Right atrium auricular region (tissue), 2 donors: ENCODE measurements around the gene MTERF4. TPM values are rescaled to one million over a fixed set of nuclear protein-coding genes. Genes with fewer than 3 reads are reported as not detected.

Experiments used
- DNase-seq: peaks from one replicate; pipeline ENCODE4 v3.0.0-alpha.2; 2019; ENCODE audit warnings: low spot score
- H3K27ac ChIP-seq, 2 donors: fragments of 200-600 bp; sonication (generic); 1 replicate in 1 of 2; 2 replicates in 1 of 2; pipeline ENCODE4 v1.5.1; 2016 to 2019
- H3K27me3 ChIP-seq, 2 donors: fragments of 200-600 bp; sonication (generic); one replicate each; pipeline versions ENCODE4 v1.5.1 to v1.6.0; 2017 to 2019
- H3K36me3 ChIP-seq: fragments of 200-600 bp; sonication (generic); one replicate; pipeline ENCODE4 v1.5.1; 2016
- H3K4me1 ChIP-seq, 2 donors: fragments of 200-600 bp; sonication (generic); one replicate each; pipeline versions ENCODE4 v1.5.1 to v1.6.0; 2017 to 2019
- H3K4me3 ChIP-seq, 2 donors: fragments of 200-600 bp; sonication (generic); 1 replicate in 1 of 2; 2 replicates in 1 of 2; pipeline ENCODE4 v1.5.1; 2017 to 2019; ENCODE audit warnings: mild to moderate bottlenecking in 1 of 2, moderate library complexity in 1 of 2
- H3K9me3 ChIP-seq, 2 donors: fragments of 200-600 bp; sonication (generic); one replicate each; pipeline ENCODE4 v1.5.1; 2019
- CTCF ChIP-seq, 2 donors: fragments of 200-600 bp; sonication (generic); IDR thresholded peaks; one replicate each; pipeline ENCODE4 v1.5.1; 2019; ENCODE audit warnings: antibody characterized with exemption in 2 of 2
- total RNA-seq, 2 donors: library from RNA; depleted of rRNA; stranded (reverse); fragments of >200 nt; gene quantifications; one replicate each; pipeline ENCODE4 v1.1.0, GENCODE V29; 2016

MTERF4 gene
- total RNA-seq, result 10 to 100 TPM; 20.6 to 25.3 TPM

GRCh38 chr2:241102239-241102803 is at the start of gene MTERF4:
MTERF4 (minus strand) TSS chr2:241102287; CDS start chr2:241102273, 14 bp downstream.
- H3K27ac ChIP-seq, result peak within 1 kb of the TSS; percentile 75 to 91
- peaks cover 3% of the 10 kb centered on the region for H3K36me3 ChIP-seq
- peaks cover 0 to 18% of the 10 kb centered on the region in 2 donors for H3K4me1 ChIP-seq
- H3K4me3 ChIP-seq, result peak within 1 kb of the TSS; percentile 94 to 97
- no peaks in the 10 kb centered on the region for H3K27me3 ChIP-seq
- peak in 1 of 2 donors; percentile 12 for TF ChIP-seq CTCF (IDR thresholded peaks at IDR 0.05)
- H3K9me3 ChIP-seq, result no peaks in the 10 kb centered on the region
- peak; percentile 85 for DNase-seq

- H3K4me3 ChIP-seq, result peak overlapping the region; percentile 100
- H3K4me1 ChIP-seq, result peaks cover 0 to 22% of the 10 kb centered on the region in 2 donors
- H3K27me3 ChIP-seq, result no peaks in the 10 kb centered on the region
- no peaks in the 10 kb centered on the region for H3K9me3 ChIP-seq
- H3K36me3 ChIP-seq, result no peaks in the 10 kb centered on the region
- H3K27ac ChIP-seq, result peak overlapping the region; percentile 82 to 84
- no peak for DNase-seq
- no peak for TF ChIP-seq CTCF (IDR thresholded peaks at IDR 0.05)
Observed at GRCh38 chr2:241150660-241151530, 48.8 kb upstream of the MTERF4 start.

GRCh38 chr2:241149925-241150659 is 48.0 kb upstream of the MTERF4 start, which contains the start of gene PPP1R7:
PPP1R7 (plus strand) TSS chr2:241150467; CDS start chr2:241150496, 29 bp downstream.
- Histone ChIP-seq H3K27me3 (no peaks in the 10 kb centered on the region), H3K36me3 (no peaks in the 10 kb centered on the region), H3K27ac (peak within 1 kb of the TSS; percentile 82 to 84), H3K4me1 (peaks cover 0 to 22% of the 10 kb centered on the region in 2 donors), H3K4me3 (peak within 1 kb of the TSS; percentile 100), H3K9me3 (no peaks in the 10 kb centered on the region)
- peak in 1 of 2 donors; percentile 33 for TF ChIP-seq CTCF (IDR thresholded peaks at IDR 0.05)
- DNase-seq, result peak; percentile 97

GRCh38 chr2:241149675-241149924 is 47.5 kb upstream of the MTERF4 start:
- H3K36me3 ChIP-seq, result no peaks in the 10 kb centered on the region
- H3K27ac ChIP-seq, result no peak overlapping the region
- no peak for DNase-seq
- H3K9me3 ChIP-seq, result no peaks in the 10 kb centered on the region
- no peaks in the 10 kb centered on the region for H3K27me3 ChIP-seq
- peak overlapping the region; percentile 100 for H3K4me3 ChIP-seq
- H3K4me1 ChIP-seq, result peaks cover 0 to 22% of the 10 kb centered on the region in 2 donors
- no peak for TF ChIP-seq CTCF (IDR thresholded peaks at IDR 0.05)

- Histone ChIP-seq H3K4me3 (peak within 1 kb of the TSS; percentile 100), H3K27ac (peak within 1 kb of the TSS; percentile 82 to 84), H3K9me3 (no peaks in the 10 kb centered on the region), H3K4me1 (peaks cover 0 to 22% of the 10 kb centered on the region in 2 donors), H3K36me3 (no peaks in the 10 kb centered on the region), H3K27me3 (no peaks in the 10 kb centered on the region)
- peak; percentile 95 for DNase-seq
- TF ChIP-seq CTCF (IDR thresholded peaks at IDR 0.05), result no peak
Observed at GRCh38 chr2:241148891-241149674, 47.0 kb upstream of the MTERF4 start, which contains the start of gene PASK. PASK (minus strand) TSS chr2:241149472; CDS start chr2:241143032, 6,440 bp downstream.
